ENCODE data around the gene PTPRN2. TPM values are rescaled to one million over a fixed set of nuclear protein-coding genes. Genes with fewer than 3 reads are reported as not detected.
A peak's percentile ranks its signal among the peaks of the same experiment; 100 is the strongest.

The PTPRN2 gene
- total and polyA plus RNA-seq, 2 of the 8 experiments (the other 6 are each of a cell fraction or from before 2014, with no cell fraction given) = 2.6 to 4.5 TPM

DNA sequence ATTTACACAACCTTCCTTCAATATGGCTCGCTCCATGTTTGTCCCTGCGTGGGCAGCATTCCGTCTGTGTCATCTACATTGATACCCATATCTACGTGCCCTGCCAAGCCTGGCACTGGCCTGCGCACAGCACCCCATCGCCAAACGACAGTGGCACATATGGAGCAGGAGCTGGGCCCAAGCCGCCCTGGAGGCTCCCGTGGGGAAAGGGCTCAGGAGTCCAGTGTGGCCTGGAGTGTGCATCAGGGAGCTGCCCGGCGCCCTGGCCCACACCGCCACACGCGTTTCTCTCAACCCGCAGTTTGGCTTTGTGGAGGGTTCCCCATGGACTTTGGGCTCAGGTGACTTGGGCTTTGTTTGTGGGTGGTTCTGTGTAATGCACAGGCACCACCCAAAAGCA, 273.2 kb downstream of the PTPRN2 start:
- no peak overlapping the region for H2BK120ac ChIP-seq (replicated peaks; ENCODE audit: low read depth, low read length)
- no peaks in the 10 kb centered on the region for H3K79me1 ChIP-seq (ENCODE audit: low read depth, low read length)
- H2BK12ac ChIP-seq (ENCODE audit: low read depth, low read length) = no peak overlapping the region
- no peak overlapping the region for H3K18ac ChIP-seq (ENCODE audit: extremely low read depth, low read length)
- H2AFZ ChIP-seq (ENCODE audit: low read length) = no peak overlapping the region
- POLR2A ChIA-PET (ENCODE audit: partially characterized antibody) = no interaction called here
- no peak overlapping the region for H3K4ac ChIP-seq (replicated peaks; ENCODE audit: insufficient read length, low read depth, low read length)
- no peak overlapping the region for H4K91ac ChIP-seq (replicated peaks; ENCODE audit: insufficient read length, low read length)
- H4K8ac ChIP-seq (ENCODE audit: extremely low read depth, insufficient read depth, low read length) = no peak overlapping the region
- no peak overlapping the region for H2BK15ac ChIP-seq (ENCODE audit: low read length)
- CTCF ChIA-PET (ENCODE audit: partially characterized antibody) = interaction anchor here (1.0 kb wide), 1 partner anchor 731 kb away, joined by 3 read pairs; no protein-coding TSS in a partner anchor
- peaks cover 28 to 66% of the 10 kb centered on the region in 2 experiments for H3K9me3 ChIP-seq (ENCODE audit: insufficient read depth in 2 of 2, low read depth in 1 of 2, low read length in 1 of 2)
- H3K9ac ChIP-seq (replicated peaks in 1 of 4; ENCODE audit: extremely low read depth in 1 of 4, low read depth in 3 of 4, low read length in 3 of 4) = no peak overlapping the region
- FAIRE-seq = no peak
- H2BK5ac ChIP-seq (ENCODE audit: low read depth, low read length) = no peak overlapping the region
- 93% methylated on average over 13 of the region's 15 CpGs; no CpG with 5 or more reads in 1 of the 2 experiments for WGBS, 2 experiments (ENCODE audit: extremely low coverage in 1 of 2, insufficient coverage in 1 of 2, insufficient read length in 1 of 2, insufficient replicate concordance in 2 of 2, low coverage in 1 of 2, low lambda C conversion rate in 2 of 2, missing lambda C conversion rate in 1 of 2)
- no peaks in the 10 kb centered on the region for H3K27me3 ChIP-seq (replicated peaks in 1 of 4; ENCODE audit: control insufficient read depth in 3 of 4, extremely low read depth in 1 of 4, insufficient read depth in 3 of 4, low read length in 3 of 4)
- H3K56ac ChIP-seq (replicated peaks; ENCODE audit: insufficient read length, low read depth, low read length) = no peak overlapping the region
- H3K23me2 ChIP-seq (ENCODE audit: low read depth, low read length) = peaks cover 3% of the 10 kb centered on the region; the same call in 1 of the 2 replicates
- no peak overlapping the region for H3K23ac ChIP-seq (ENCODE audit: insufficient read length)
- H3K36me3 ChIP-seq (ENCODE audit: control insufficient read depth in 2 of 4, insufficient read depth in 4 of 4, low read length in 3 of 4) = peaks cover 0 to 5% (median 0%) of the 10 kb centered on the region in 4 experiments; a peak in 1 of 8 replicates
- no peak overlapping the region for H2AK5ac ChIP-seq (ENCODE audit: low read depth, low read length)
- no peak overlapping the region for H3K4me3 ChIP-seq (ENCODE audit: extremely low read depth in 1 of 4, insufficient read depth in 2 of 4, low read depth in 3 of 4, low read length in 4 of 4)
- no peak overlapping the region for H3K4me2 ChIP-seq (ENCODE audit: insufficient read depth in 1 of 2, low read depth in 2 of 2, low read length in 2 of 2)
- peaks cover 0 to 19% (median 8%) of the 10 kb centered on the region in 4 experiments; a peak in 4 of 7 replicates for H3K4me1 ChIP-seq (replicated peaks in 1 of 4; ENCODE audit: control insufficient read depth in 3 of 4, insufficient read depth in 4 of 4, low read length in 3 of 4)
- H2BK20ac ChIP-seq (ENCODE audit: low read length) = no peak overlapping the region
- H4K20me1 ChIP-seq (replicated peaks in 1 of 2; ENCODE audit: control insufficient read depth in 1 of 2, insufficient read depth in 2 of 2, low read length in 2 of 2) = no peaks in the 10 kb centered on the region
- H3K14ac ChIP-seq (ENCODE audit: insufficient read length) = no peak overlapping the region
- no peaks in the 10 kb centered on the region for H3K79me2 ChIP-seq (ENCODE audit: control insufficient read depth in 1 of 2, insufficient read depth in 2 of 2, low read length in 2 of 2)
- no peak overlapping the region for H3K27ac ChIP-seq (ENCODE audit: low read depth, low read length)
- TF ChIP-seq JUN (IDR thresholded peaks at IDR 0.05; ENCODE audit: low read depth, low read length) (no peak), SP4 (IDR thresholded peaks at IDR 0.05; ENCODE audit: low read length) (no peak), MAX (IDR thresholded peaks at IDR 0.05) (no peak), CREB1 (IDR thresholded peaks at IDR 0.05) (no peak), SP1 (IDR thresholded peaks at IDR 0.05; ENCODE audit: low read depth, low read length) (no peak), TAF1 (IDR thresholded peaks at IDR 0.05; ENCODE audit: low read depth, low read length) (no peak), RAD21 (IDR thresholded peaks at IDR 0.05 in 1 of 2, conservative IDR thresholded peaks at IDR 0.05 in 1 of 2; ENCODE audit: low read depth in 2 of 2, low read length in 2 of 2) (no peak), POLR2AphosphoS5 (IDR thresholded peaks at IDR 0.05; ENCODE audit: low read depth, low read length) (no peak), POLR2A (IDR thresholded peaks at IDR 0.05; ENCODE audit: control extremely low read depth in 1 of 2, low read depth in 2 of 2, low read length in 2 of 2) (no peak), E2F6 (IDR thresholded peaks at IDR 0.05) (no peak)
- no peak overlapping the region for H4K5ac ChIP-seq (ENCODE audit: insufficient read length, low read depth, low read length)
- DNase-seq (ENCODE audit: low read depth in 1 of 2, low spot score in 2 of 2) = peak in 1 of 2 experiments; percentile 27

Data from H1 (cell line).